ENCODE measurements around the gene PPIL6. TPM values are rescaled to one million over a fixed set of nuclear protein-coding genes. Genes with fewer than 3 reads are reported as not detected.

Gene PPIL6
- total RNA-seq, 2 experiments from 2014 or later = 0.43 to 0.46 TPM

- H3K4me1 Mint-ChIP-seq (ENCODE audit: low read depth) = peaks cover 67% of the 10 kb centered on the region
- H3K36me3 Mint-ChIP-seq = peaks cover 16% of the 10 kb centered on the region
- CTCF ChIA-PET = interaction anchor here (0.8 to 5.4 kb wide), 3 partner anchors 11 to 26 kb away, joined by 3 to 37 read pairs (median 6); partner anchors contain the start of genes PPIL6 and SMPD2
- H3K27ac Mint-ChIP-seq = peak overlapping the region; percentile 90
- DNase-seq = peak; percentile 83
- H3K4me3 Mint-ChIP-seq = peak overlapping the region; percentile 93
- POLR2A ChIA-PET = interaction anchor here (0.9 to 5.5 kb wide), 8 partner anchors 10 to 81 kb away, joined by 3 to 37 read pairs (median 6); partner anchors contain the start of genes CD164, PPIL6, SMPD2 and ZBTB24
- intact Hi-C loops (cut with micrococcal nuclease) = loop anchor here (1.0 to 5.0 kb wide), 5 partner anchors 14 to 892 kb away; partner anchors contain the start of genes FOXO3, PPIL6, SESN1 and SMPD2
- H3K9me3 Mint-ChIP-seq = no peaks in the 10 kb centered on the region
- no peaks in the 10 kb centered on the region for H3K27me3 Mint-ChIP-seq
These were observed 14.3 kb upstream of the PPIL6 start for GRCh38 chr6:109454496-109455436.

GRCh38 chr6:109453594-109454495 is 13.4 kb upstream of the PPIL6 start:
- CTCF ChIA-PET = interaction anchor here (2.1 to 5.4 kb wide), 2 partner anchors 10 to 13 kb away, joined by 6 to 37 read pairs; partner anchors contain the start of genes PPIL6 and SMPD2
- intact Hi-C loops (cut with micrococcal nuclease) = no loop called here

GRCh38 chr6:109453156-109453555 is 12.7 kb upstream of the PPIL6 start:
- no peak for DNase-seq
- Mint-ChIP-seq H3K4me3 (no peak overlapping the region), H3K36me3 (peaks cover 16% of the 10 kb centered on the region), H3K9me3 (no peaks in the 10 kb centered on the region), H3K4me1 (ENCODE audit: low read depth) (peaks cover 56% of the 10 kb centered on the region), H3K27ac (no peak overlapping the region), H3K27me3 (no peaks in the 10 kb centered on the region)
- intact Hi-C loops (cut with micrococcal nuclease) = no loop called here
- ChIA-PET POLR2A (interaction anchor here (1.3 to 5.5 kb wide), 3 partner anchors 9 to 71 kb away, joined by 4 to 37 read pairs (median 7); partner anchors contain the start of genes CD164, PPIL6 and SMPD2), CTCF (interaction anchor here (5.4 kb wide), 1 partner anchor 9 kb away, joined by 37 read pairs; no protein-coding TSS in a partner anchor)

More at GRCh38 chr6:109453594-109454495, 13.4 kb upstream of the PPIL6 start:
- peaks cover 61% of the 10 kb centered on the region for H3K4me1 Mint-ChIP-seq (ENCODE audit: low read depth)
- no peaks in the 10 kb centered on the region for H3K9me3 Mint-ChIP-seq
- H3K4me3 Mint-ChIP-seq = peak overlapping the region; percentile 93
- no peak for DNase-seq
- POLR2A ChIA-PET = interaction anchor here (1.3 to 5.5 kb wide), 4 partner anchors 9 to 71 kb away, joined by 4 to 37 read pairs (median 10); partner anchors contain the start of genes CD164, PPIL6, SMPD2 and ZBTB24
- H3K36me3 Mint-ChIP-seq = peaks cover 16% of the 10 kb centered on the region
- H3K27me3 Mint-ChIP-seq = no peaks in the 10 kb centered on the region
- peak overlapping the region; percentile 90 for H3K27ac Mint-ChIP-seq

GRCh38 chr6:109452181-109452580 is 11.8 kb upstream of the PPIL6 start:
- Mint-ChIP-seq H3K9me3 (no peaks in the 10 kb centered on the region), H3K4me1 (ENCODE audit: low read depth) (peaks cover 47% of the 10 kb centered on the region), H3K27ac (no peak overlapping the region), H3K4me3 (no peak overlapping the region), H3K36me3 (peaks cover 13% of the 10 kb centered on the region), H3K27me3 (no peaks in the 10 kb centered on the region)
- no peak for DNase-seq
- ChIA-PET CTCF (interaction anchor here (0.6 kb wide), 1 partner anchor 10 kb away, joined by 3 read pairs; no protein-coding TSS in a partner anchor), POLR2A (interaction anchor here (2.5 to 5.5 kb wide), 2 partner anchors 8 to 11 kb away, joined by 7 to 37 read pairs; partner anchors contain the start of genes PPIL6 and SMPD2)
- intact Hi-C loops (cut with micrococcal nuclease) = no loop called here

- Mint-ChIP-seq H3K27ac (no peak overlapping the region), H3K4me3 (no peak overlapping the region), H3K27me3 (no peaks in the 10 kb centered on the region), H3K36me3 (peaks cover 13% of the 10 kb centered on the region), H3K9me3 (no peaks in the 10 kb centered on the region), H3K4me1 (ENCODE audit: low read depth) (peaks cover 39% of the 10 kb centered on the region)
- intact Hi-C loops (cut with micrococcal nuclease) = no loop called here
- ChIA-PET CTCF (interaction anchor here (0.6 kb wide), 1 partner anchor 9 kb away, joined by 3 read pairs; no protein-coding TSS in a partner anchor), POLR2A (no interaction called here)
- DNase-seq = no peak
These were observed 10.9 kb upstream of the PPIL6 start for GRCh38 chr6:109451376-109451775.

- no peak overlapping the region for H3K27ac Mint-ChIP-seq
- H3K27me3 Mint-ChIP-seq = no peaks in the 10 kb centered on the region
- ChIA-PET POLR2A (interaction anchor here (1.3 kb wide), 1 partner anchor 9 kb away, joined by 8 read pairs; no protein-coding TSS in a partner anchor), CTCF (interaction anchor here (1.2 kb wide), 1 partner anchor 10 kb away, joined by 3 read pairs; the partner anchor contains the start of genes PPIL6 and SMPD2)
- DNase-seq = no peak
- peaks cover 13% of the 10 kb centered on the region for H3K36me3 Mint-ChIP-seq
- H3K4me3 Mint-ChIP-seq = no peak overlapping the region
- H3K9me3 Mint-ChIP-seq = no peaks in the 10 kb centered on the region
- peaks cover 37% of the 10 kb centered on the region for H3K4me1 Mint-ChIP-seq (ENCODE audit: low read depth)
- intact Hi-C loops (cut with micrococcal nuclease) = no loop called here
These were observed 10.4 kb upstream of the PPIL6 start for GRCh38 chr6:109450801-109451200.

GRCh38 chr6:109449795-109450673 is 9.6 kb upstream of the PPIL6 start:
- ChIA-PET POLR2A (interaction anchor here (0.6 to 1.3 kb wide), 2 partner anchors 9 to 14 kb away, joined by 4 to 8 read pairs; no protein-coding TSS in a partner anchor), CTCF (interaction anchor here (1.2 kb wide), 1 partner anchor 10 kb away, joined by 3 read pairs; the partner anchor contains the start of genes PPIL6 and SMPD2)
- peak; percentile 53 for DNase-seq
- H3K27me3 Mint-ChIP-seq = no peaks in the 10 kb centered on the region
- H3K36me3 Mint-ChIP-seq = peaks cover 16% of the 10 kb centered on the region
- intact Hi-C loops (cut with micrococcal nuclease) = no loop called here
- peaks cover 37% of the 10 kb centered on the region for H3K4me1 Mint-ChIP-seq (ENCODE audit: low read depth)
- no peaks in the 10 kb centered on the region for H3K9me3 Mint-ChIP-seq
- no peak overlapping the region for H3K4me3 Mint-ChIP-seq
- peak overlapping the region; percentile 70 for H3K27ac Mint-ChIP-seq

- no peak overlapping the region for H3K4me3 Mint-ChIP-seq
- CTCF ChIA-PET = interaction anchor here (0.8 to 1.4 kb wide), 2 partner anchors 11 to 591 kb away, joined by 3 to 5 read pairs; no protein-coding TSS in a partner anchor
- DNase-seq = no peak
- peak overlapping the region; percentile 70 for H3K27ac Mint-ChIP-seq
- intact Hi-C loops (cut with micrococcal nuclease) = no loop called here
- peaks cover 16% of the 10 kb centered on the region for H3K36me3 Mint-ChIP-seq
- H3K27me3 Mint-ChIP-seq = no peaks in the 10 kb centered on the region
- H3K4me1 Mint-ChIP-seq (ENCODE audit: low read depth) = peaks cover 32% of the 10 kb centered on the region
- no peaks in the 10 kb centered on the region for H3K9me3 Mint-ChIP-seq
- POLR2A ChIA-PET = interaction anchor here (1.3 kb wide), 1 partner anchor 8 kb away, joined by 8 read pairs; no protein-coding TSS in a partner anchor
These were observed 8.8 kb upstream of the PPIL6 start for GRCh38 chr6:109449064-109449794.

GRCh38 chr6:109448615-109449014 is 8.2 kb upstream of the PPIL6 start:
- Mint-ChIP-seq H3K27me3 (no peaks in the 10 kb centered on the region), H3K36me3 (peaks cover 14% of the 10 kb centered on the region), H3K27ac (peak overlapping the region; percentile 5), H3K4me1 (ENCODE audit: low read depth) (peaks cover 26% of the 10 kb centered on the region), H3K9me3 (no peaks in the 10 kb centered on the region), H3K4me3 (no peak overlapping the region)
- no peak for DNase-seq
- intact Hi-C loops (cut with micrococcal nuclease) = no loop called here
- CTCF ChIA-PET = interaction anchor here (0.8 to 1.4 kb wide), 2 partner anchors 11 to 591 kb away, joined by 3 to 5 read pairs; no protein-coding TSS in a partner anchor
- POLR2A ChIA-PET = no interaction called here
